GM21723 (cell line): ENCODE measurements around the gene ADPRHL1.
"Not testable (repeated sequence)": the region's sequence is repeated elsewhere in the genome, so short reads cannot be mapped to it uniquely, and the experiment has no call there.

Experiments used
- ATAC-seq: cut with Tn5 transposase; IDR thresholded peaks from one replicate; pipeline ENCODE4 v1.9.1; 2021; ENCODE audit warnings: mild to moderate bottlenecking, moderate library complexity; ENCODE audit not compliant: unreplicated experiment

Gene ADPRHL1

GRCh38 chr13:113437408-113438010 is 15.8 kb downstream of the ADPRHL1 start:
- ATAC-seq: no peak

GRCh38 chr13:113436866-113437265 is 16.4 kb downstream of the ADPRHL1 start:
- ATAC-seq: not testable (repeated sequence)

- ATAC-seq: not testable (repeated sequence)
Measured at GRCh38 chr13:113435907-113436306, 17.4 kb downstream of the ADPRHL1 start.

- no peak for ATAC-seq
Measured at GRCh38 chr13:113433391-113433916, 19.8 kb downstream of the ADPRHL1 start.

- ATAC-seq: no peak
Measured at GRCh38 chr13:113432506-113433270, 20.6 kb downstream of the ADPRHL1 start.

- ATAC-seq: no peak
Measured at GRCh38 chr13:113431171-113431570, 22.1 kb downstream of the ADPRHL1 start.

GRCh38 chr13:113430378-113431110 is 22.7 kb downstream of the ADPRHL1 start:
- no peak for ATAC-seq

GRCh38 chr13:113429608-113429985 is 23.7 kb downstream of the ADPRHL1 start:
- no peak for ATAC-seq

GRCh38 chr13:113428871-113429607 is 24.2 kb downstream of the ADPRHL1 start:
- ATAC-seq: no peak

GRCh38 chr13:113428469-113428865 is 24.8 kb downstream of the ADPRHL1 start:
- no peak for ATAC-seq

GRCh38 chr13:113427562-113428468 is 25.5 kb downstream of the ADPRHL1 start:
- ATAC-seq: no peak

GRCh38 chr13:113426591-113426986 is 26.7 kb downstream of the ADPRHL1 start:
- no peak for ATAC-seq

- ATAC-seq: no peak
Measured at GRCh38 chr13:113425941-113426590, 27.2 kb downstream of the ADPRHL1 start.

GRCh38 chr13:113423520-113424163 is 29.6 kb downstream of the ADPRHL1 start:
- ATAC-seq: no peak

- ATAC-seq: no peak
Measured at GRCh38 chr13:113422807-113423519, 30.3 kb downstream of the ADPRHL1 start.

- ATAC-seq: no peak
Measured at GRCh38 chr13:113421673-113422270, 31.5 kb downstream of the ADPRHL1 start.

- ATAC-seq: no peak
Measured at GRCh38 chr13:113420833-113421600, 32.3 kb downstream of the ADPRHL1 start.
